ENCODE results near the gene CCNY.

DNA sequence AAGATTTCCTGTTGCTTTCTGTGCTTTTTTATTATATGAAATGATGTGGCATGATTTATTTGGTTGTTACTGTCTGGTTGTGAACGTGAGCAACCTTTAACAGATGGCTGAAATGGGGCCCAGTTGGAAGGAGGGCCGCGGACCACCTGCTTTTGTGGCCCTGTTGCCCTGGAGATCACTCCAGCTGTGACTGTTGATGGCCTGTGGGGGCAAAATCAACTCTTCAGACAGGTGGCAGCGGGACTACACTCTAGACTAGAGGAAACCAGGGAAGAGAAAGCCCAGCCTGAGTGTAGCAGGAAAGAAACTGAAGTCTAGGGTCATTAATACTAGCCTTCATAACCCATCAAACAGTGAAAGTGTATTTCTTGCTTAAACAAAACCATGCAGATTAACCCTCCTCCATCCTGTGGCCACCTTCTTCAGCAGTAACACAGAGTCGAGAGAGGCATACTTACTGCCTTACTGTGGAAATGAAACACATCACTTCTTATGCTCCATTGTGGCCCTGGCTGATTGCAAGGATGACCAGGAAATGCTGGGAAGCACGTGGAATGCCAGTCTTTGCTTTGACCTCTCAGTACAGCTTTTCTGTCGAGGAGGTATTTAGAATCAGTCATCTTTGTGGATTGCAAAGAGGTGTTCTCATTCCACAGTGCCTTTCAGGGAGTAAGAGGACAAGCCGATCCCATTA lies 80.5 kb downstream of the CCNY start:
- no peak for TF ChIP-seq ZFX (IDR thresholded peaks at IDR 0.05; ENCODE audit: borderline replicate concordance)
- TF ChIP-seq, protein P1, sequence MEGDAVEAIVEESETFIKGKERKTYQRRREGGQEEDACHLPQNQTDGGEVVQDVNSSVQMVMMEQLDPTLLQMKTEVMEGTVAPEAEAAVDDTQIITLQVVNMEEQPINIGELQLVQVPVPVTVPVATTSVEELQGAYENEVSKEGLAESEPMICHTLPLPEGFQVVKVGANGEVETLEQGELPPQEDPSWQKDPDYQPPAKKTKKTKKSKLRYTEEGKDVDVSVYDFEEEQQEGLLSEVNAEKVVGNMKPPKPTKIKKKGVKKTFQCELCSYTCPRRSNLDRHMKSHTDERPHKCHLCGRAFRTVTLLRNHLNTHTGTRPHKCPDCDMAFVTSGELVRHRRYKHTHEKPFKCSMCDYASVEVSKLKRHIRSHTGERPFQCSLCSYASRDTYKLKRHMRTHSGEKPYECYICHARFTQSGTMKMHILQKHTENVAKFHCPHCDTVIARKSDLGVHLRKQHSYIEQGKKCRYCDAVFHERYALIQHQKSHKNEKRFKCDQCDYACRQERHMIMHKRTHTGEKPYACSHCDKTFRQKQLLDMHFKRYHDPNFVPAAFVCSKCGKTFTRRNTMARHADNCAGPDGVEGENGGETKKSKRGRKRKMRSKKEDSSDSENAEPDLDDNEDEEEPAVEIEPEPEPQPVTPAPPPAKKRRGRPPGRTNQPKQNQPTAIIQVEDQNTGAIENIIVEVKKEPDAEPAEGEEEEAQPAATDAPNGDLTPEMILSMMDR (IDR thresholded peaks at IDR 0.05), result no peak
